H9 (cell line): Measurements from ENCODE around the gene TEX22. TPM values are rescaled to one million over a fixed set of nuclear protein-coding genes. Genes with fewer than 3 reads are reported as not detected.

Experiments used
- DNase-seq: peaks from one replicate; pipeline ENCODE4 v3.0.0-alpha.2; 2017
- H2AFZ ChIP-seq: one replicate; pipeline ENCODE4 v1.6.1; 2013; ENCODE audit warnings: mild to moderate bottlenecking, low read length, control low read depth, moderate library complexity
- H2AK5ac ChIP-seq: 2 replicates; pipeline ENCODE4 v1.6.1; 2013; ENCODE audit warnings: low read length, control low read depth, mixed read lengths; ENCODE audit not compliant: insufficient read length
- H2BK120ac ChIP-seq: one replicate; pipeline ENCODE4 v1.6.1; 2013; ENCODE audit warnings: low read depth, mild to moderate bottlenecking, low read length, control low read depth, inconsistent platforms; ENCODE audit not compliant: poor library complexity, severe bottlenecking
- H2BK12ac ChIP-seq: 2 replicates; pipeline ENCODE4 v1.6.1; 2013; ENCODE audit warnings: low read length, control low read depth, mixed read lengths, low read depth; ENCODE audit not compliant: insufficient read length
- H2BK15ac ChIP-seq: 2 replicates; pipeline ENCODE4 v1.6.1; 2013; ENCODE audit warnings: low read depth, low read length, control low read depth
- H2BK20ac ChIP-seq: one replicate; pipeline ENCODE4 v1.6.1; 2013; ENCODE audit warnings: low read depth, mild to moderate bottlenecking, low read length, control low read depth, inconsistent platforms; ENCODE audit not compliant: poor library complexity, severe bottlenecking
- H2BK5ac ChIP-seq: 2 replicates; pipeline ENCODE4 v1.6.1; 2013; ENCODE audit warnings: low read length, control low read depth, mixed read lengths; ENCODE audit not compliant: insufficient read length
- H3K14ac ChIP-seq: 2 replicates; pipeline ENCODE4 v1.6.1; 2013; ENCODE audit warnings: low read length, control low read depth; ENCODE audit not compliant: insufficient read depth
- H3K18ac ChIP-seq: 2 replicates; pipeline ENCODE4 v1.6.1; 2013; ENCODE audit warnings: low read depth, mild to moderate bottlenecking, mixed read lengths, low read length, control low read depth; ENCODE audit not compliant: insufficient read length
- H3K23ac ChIP-seq: 2 replicates; pipeline ENCODE4 v1.6.1; 2013; ENCODE audit warnings: low read length, control low read depth, mixed read lengths, low read depth; ENCODE audit not compliant: insufficient read length
- H3K23me2 ChIP-seq: 2 replicates; pipeline ENCODE4 v1.6.1; 2013; ENCODE audit warnings: low read depth, mild to moderate bottlenecking, mixed read lengths, low read length, control low read depth; ENCODE audit not compliant: insufficient read length, poor library complexity, severe bottlenecking
- H3K27ac ChIP-seq: 2 replicates; pipeline ENCODE4 v1.5.1; 2013; ENCODE audit warnings: low read length, control low read depth, mixed read lengths, low read depth; ENCODE audit not compliant: insufficient read length
- H3K27me3 ChIP-seq: 2 replicates; pipeline ENCODE4 v1.6.1; 2013; ENCODE audit warnings: low read length, control low read depth, inconsistent platforms; ENCODE audit not compliant: insufficient read depth
- H3K4ac ChIP-seq: 2 replicates; pipeline ENCODE4 v1.6.1; 2013; ENCODE audit warnings: low read depth, mild to moderate bottlenecking, control low read depth, inconsistent platforms, low read length, moderate library complexity
- H3K4me1 ChIP-seq: 2 replicates; pipeline ENCODE4 v1.6.1; 2013; ENCODE audit warnings: low read length, control low read depth, inconsistent platforms; ENCODE audit not compliant: insufficient read depth
- H3K4me2 ChIP-seq: 2 replicates; pipeline ENCODE4 v1.6.1; 2013; ENCODE audit warnings: low read length, control low read depth, mixed read lengths; ENCODE audit not compliant: insufficient read length, insufficient read depth
- H3K56ac ChIP-seq: 2 replicates; pipeline ENCODE4 v1.6.1; 2013; ENCODE audit warnings: low read depth, mild to moderate bottlenecking, mixed read lengths, low read length, control low read depth; ENCODE audit not compliant: insufficient read length
- H3K79me1 ChIP-seq: 2 replicates; pipeline ENCODE4 v1.6.1; 2013; ENCODE audit warnings: low read depth, mild to moderate bottlenecking, moderate library complexity, low read length, control low read depth, inconsistent platforms; ENCODE audit not compliant: insufficient read depth, poor library complexity, severe bottlenecking
- H3K79me2 ChIP-seq: 2 replicates; pipeline ENCODE4 v1.6.1; 2013; ENCODE audit warnings: low read length, control low read depth, inconsistent platforms; ENCODE audit not compliant: insufficient read depth
- H3K9ac ChIP-seq: 2 replicates; pipeline ENCODE4 v1.6.1; 2013; ENCODE audit warnings: low read length, control low read depth, mixed read lengths; ENCODE audit not compliant: insufficient read length; ENCODE audit errors: extremely low read depth
- H3K9me3 ChIP-seq: one replicate; pipeline ENCODE4 v1.6.1; 2013; ENCODE audit warnings: low read depth, low read length, inconsistent platforms; ENCODE audit not compliant: control insufficient read depth
- H3T11ph ChIP-seq: one replicate; pipeline ENCODE4 v1.6.1; 2013; ENCODE audit warnings: mild to moderate bottlenecking, low read length, control low read depth, inconsistent platforms
- H4K20me1 ChIP-seq: one replicate; pipeline ENCODE4 v1.6.1; 2013; ENCODE audit not compliant: control insufficient read depth, insufficient read length, insufficient read depth
- H4K5ac ChIP-seq: 2 replicates; pipeline ENCODE4 v1.6.1; 2013; ENCODE audit warnings: low read depth, mild to moderate bottlenecking, mixed read lengths, low read length, control low read depth; ENCODE audit not compliant: insufficient read length
- H4K8ac ChIP-seq: replicated peaks from 2 replicates; pipeline ENCODE4 v1.6.1; 2013; ENCODE audit warnings: low read length, control low read depth, mixed read lengths, low read depth; ENCODE audit not compliant: insufficient read length
- H4K91ac ChIP-seq: 2 replicates; pipeline ENCODE4 v1.6.1; 2013; ENCODE audit warnings: low read depth, mild to moderate bottlenecking, moderate library complexity, mixed read lengths, low read length, control low read depth; ENCODE audit not compliant: insufficient read length
- H3K27ac Mint-ChIP-seq, 3 experiments: 2 replicates in 2 of 3; 3 replicates in 1 of 3; pipeline ENCODE4 v1.8.0; 2020 to 2021; ENCODE audit warnings: mixed read lengths in 3 of 3, mild to moderate bottlenecking in 1 of 3, moderate library complexity in 1 of 3
- H3K27me3 Mint-ChIP-seq: 2 replicates; pipeline ENCODE4 v1.8.0; 2021; ENCODE audit warnings: low read depth, mild to moderate bottlenecking, moderate library complexity, mixed read lengths
- H3K36me3 Mint-ChIP-seq, 3 experiments: 2 replicates in 2 of 3; 3 replicates in 1 of 3; pipeline ENCODE4 v1.8.0; 2020 to 2021; ENCODE audit warnings: low read depth in 3 of 3, mixed read lengths in 3 of 3; ENCODE audit not compliant: insufficient read depth in 1 of 3
- H3K4me1 Mint-ChIP-seq, 2 experiments: 2 replicates each; pipeline ENCODE4 v1.8.0; 2020; ENCODE audit warnings: mixed read lengths in 2 of 2
- H3K4me3 Mint-ChIP-seq, 2 experiments: 2 replicates in 1 of 2; 3 replicates in 1 of 2; pipeline ENCODE4 v1.8.0; 2020 to 2021; ENCODE audit warnings: mild to moderate bottlenecking in 2 of 2, mixed read lengths in 2 of 2, moderate library complexity in 1 of 2
- H3K9me3 Mint-ChIP-seq, 2 experiments: 2 replicates in 1 of 2; 3 replicates in 1 of 2; pipeline ENCODE4 v1.8.0; 2020; ENCODE audit warnings: mild to moderate bottlenecking in 2 of 2, mixed read lengths in 2 of 2, moderate library complexity in 1 of 2
- WGBS: extraction: QIAGEN DNeasy Blood & Tissue Kit; methylation state at CpG from one replicate; pipeline ENCODE4 v1.1.7; 2013; ENCODE audit warnings: missing lambda C conversion rate, low lambda C conversion rate, mixed read lengths; ENCODE audit not compliant: insufficient read length; ENCODE audit errors: extremely low coverage; 5-methylcytosine and 5-hydroxymethylcytosine counted together
- total RNA-seq: library from RNA; stranded (reverse); gene quantifications from 2 replicates; pipeline ENCODE4 v1.2.1, GENCODE V29; 2021
- TF ChIP-seq, protein P1 (sequence below): fragments of 200-600 bp; sonication (generic); conservative IDR thresholded peaks from 3 replicates; pipeline ENCODE4 v1.8.0; 2021; ENCODE audit warnings: antibody characterized with exemption, mild to moderate bottlenecking

TEX22 gene
- total RNA-seq, 1 experiment from 2014 or later, result 0.83 TPM

DNA sequence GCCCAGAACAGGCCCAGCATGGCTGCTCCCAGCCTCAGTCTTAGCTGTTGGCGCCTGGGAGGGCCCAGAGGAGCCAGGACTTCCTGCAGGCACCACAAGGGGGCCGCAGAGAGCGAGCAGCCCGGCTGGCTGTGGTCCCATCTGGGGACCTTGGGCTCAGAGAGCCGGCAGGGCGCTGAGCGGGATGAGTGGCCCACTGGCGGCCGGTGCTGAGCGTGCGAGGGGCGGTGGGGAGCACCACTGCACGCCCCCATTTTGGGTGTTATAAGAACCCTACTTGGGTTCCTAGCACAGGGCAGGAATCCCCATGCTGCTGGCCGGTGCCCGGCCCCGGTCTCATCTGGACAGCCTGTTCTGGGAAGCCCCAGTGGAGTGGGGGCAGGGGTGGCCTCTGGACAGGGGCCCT is 50.4 kb downstream of the TEX22 start:
- Histone ChIP-seq H3K56ac (no peak overlapping the region), H2BK12ac (no peak overlapping the region), H3K4me2 (no peak overlapping the region), H3T11ph (no peak overlapping the region), H2BK120ac (no peak overlapping the region), H2AK5ac (no peak overlapping the region), H4K20me1 (no peaks in the 10 kb centered on the region), H3K4ac (no peak overlapping the region), H3K23me2 (no peaks in the 10 kb centered on the region), H3K27me3 (no peaks in the 10 kb centered on the region), H4K5ac (no peak overlapping the region), H2BK5ac (no peak overlapping the region), H3K9me3 (no peaks in the 10 kb centered on the region), H3K14ac (no peak overlapping the region), H3K27ac (no peak overlapping the region), H4K8ac (no peak overlapping the region), H3K23ac (no peak overlapping the region), H2BK20ac (no peak overlapping the region), H2AFZ (no peak overlapping the region), H4K91ac (no peak overlapping the region), H3K18ac (no peak overlapping the region), H3K9ac (no peak overlapping the region), H3K79me1 (no peaks in the 10 kb centered on the region), H2BK15ac (no peak overlapping the region), H3K4me1 (no peaks in the 10 kb centered on the region), H3K79me2 (no peaks in the 10 kb centered on the region)
- no peaks in the 10 kb centered on the region for H3K9me3 Mint-ChIP-seq
- TF ChIP-seq, protein P1, sequence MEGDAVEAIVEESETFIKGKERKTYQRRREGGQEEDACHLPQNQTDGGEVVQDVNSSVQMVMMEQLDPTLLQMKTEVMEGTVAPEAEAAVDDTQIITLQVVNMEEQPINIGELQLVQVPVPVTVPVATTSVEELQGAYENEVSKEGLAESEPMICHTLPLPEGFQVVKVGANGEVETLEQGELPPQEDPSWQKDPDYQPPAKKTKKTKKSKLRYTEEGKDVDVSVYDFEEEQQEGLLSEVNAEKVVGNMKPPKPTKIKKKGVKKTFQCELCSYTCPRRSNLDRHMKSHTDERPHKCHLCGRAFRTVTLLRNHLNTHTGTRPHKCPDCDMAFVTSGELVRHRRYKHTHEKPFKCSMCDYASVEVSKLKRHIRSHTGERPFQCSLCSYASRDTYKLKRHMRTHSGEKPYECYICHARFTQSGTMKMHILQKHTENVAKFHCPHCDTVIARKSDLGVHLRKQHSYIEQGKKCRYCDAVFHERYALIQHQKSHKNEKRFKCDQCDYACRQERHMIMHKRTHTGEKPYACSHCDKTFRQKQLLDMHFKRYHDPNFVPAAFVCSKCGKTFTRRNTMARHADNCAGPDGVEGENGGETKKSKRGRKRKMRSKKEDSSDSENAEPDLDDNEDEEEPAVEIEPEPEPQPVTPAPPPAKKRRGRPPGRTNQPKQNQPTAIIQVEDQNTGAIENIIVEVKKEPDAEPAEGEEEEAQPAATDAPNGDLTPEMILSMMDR, result peak; percentile 87
- no peak overlapping the region for H3K27ac Mint-ChIP-seq
- DNase-seq, result peak; percentile 81
- no CpG with 5 or more reads among the region's 16 CpGs for WGBS
- H3K4me3 Mint-ChIP-seq, result no peak overlapping the region
- H3K4me1 Mint-ChIP-seq, result no peaks in the 10 kb centered on the region
- peaks cover 15 to 44% (median 38%) of the 10 kb centered on the region in 3 experiments; a peak in 6 of 7 replicates for H3K36me3 Mint-ChIP-seq
- H3K27me3 Mint-ChIP-seq, result no peaks in the 10 kb centered on the region
